Naive thymus-derived CD4-positive, alpha-beta T cell (primary cell): ENCODE measurements around the gene UBE2E3. TPM values are rescaled to one million over a fixed set of nuclear protein-coding genes. Genes with fewer than 3 reads are reported as not detected.

Experiments used
- ATAC-seq: fragments of 150-1000 bp; cut with Tn5 transposase; 2 replicates; pipeline ENCODE4 v1.10.0; 2021; ENCODE audit warnings: mild to moderate bottlenecking, moderate library complexity
- CTCF ChIA-PET: fragments of 350-600 bp; sonication (Branson Sonifier 250); formaldehyde crosslinking; loops from one replicate; lab custom pipeline; 2021; ENCODE audit warnings: antibody characterized with exemption; lab: Charles Lee
- POLR2A ChIA-PET: fragments of 350-600 bp; sonication (Branson Sonifier 250); formaldehyde crosslinking; loops from one replicate; lab custom pipeline; 2021; ENCODE audit warnings: antibody characterized with exemption, inconsistent platforms; lab: Charles Lee
- DNase-seq, 9 donors: peaks; one replicate each; pipeline versions ENCODE4 v3.0.0 to v3.0.0-alpha.2; 2020 to 2022; ENCODE audit warnings: mixed read lengths in 1 of 9
- H3K27ac ChIP-seq: one replicate; pipeline ENCODE4 v1.7.0; 2013; ENCODE audit warnings: mild to moderate bottlenecking, low read depth, low read length, moderate library complexity
- H3K27me3 ChIP-seq, 2 donors: one replicate each; pipeline ENCODE4 v1.7.0; 2013; ENCODE audit warnings: low read length in 2 of 2, mild to moderate bottlenecking in 2 of 2, moderate library complexity in 2 of 2; ENCODE audit not compliant: control insufficient read depth in 2 of 2, insufficient read depth in 2 of 2
- H3K36me3 ChIP-seq, 3 experiments: 1 replicate in 2 of 3; 2 replicates in 1 of 3; pipeline ENCODE4 v1.7.0; 2013; ENCODE audit warnings: low read length in 3 of 3, mild to moderate bottlenecking in 3 of 3, moderate library complexity in 1 of 3; ENCODE audit not compliant: insufficient read depth in 3 of 3, control insufficient read depth in 2 of 3
- H3K4me1 ChIP-seq, 2 donors: one replicate each; pipeline ENCODE4 v1.7.0; 2013; ENCODE audit warnings: low read length in 2 of 2, mild to moderate bottlenecking in 2 of 2, moderate library complexity in 1 of 2; ENCODE audit not compliant: control insufficient read depth in 2 of 2, insufficient read depth in 2 of 2
- H3K4me3 ChIP-seq: 2 replicates; pipeline ENCODE4 v1.7.0; 2013; ENCODE audit warnings: mild to moderate bottlenecking, low read length
- H3K9me3 ChIP-seq, 3 experiments: 1 replicate in 2 of 3; 2 replicates in 1 of 3; pipeline ENCODE4 v1.7.0; 2013; ENCODE audit warnings: low read length in 3 of 3; ENCODE audit not compliant: control insufficient read depth in 2 of 3
- H3K27ac Mint-ChIP-seq, 9 donors: one replicate each; pipeline ENCODE4 v1.8.0; 2020 to 2022; ENCODE audit warnings: mixed read lengths in 9 of 9, mild to moderate bottlenecking in 8 of 9, moderate library complexity in 5 of 9, inconsistent platforms in 2 of 9
- H3K27me3 Mint-ChIP-seq, 5 donors: one replicate each; pipeline ENCODE4 v1.8.0; 2021 to 2022; ENCODE audit warnings: mixed read lengths in 5 of 5, mild to moderate bottlenecking in 1 of 5
- H3K36me3 Mint-ChIP-seq, 5 donors: one replicate each; pipeline ENCODE4 v1.8.0; 2020 to 2022; ENCODE audit warnings: mixed read lengths in 5 of 5, mild to moderate bottlenecking in 3 of 5, inconsistent platforms in 1 of 5
- H3K4me1 Mint-ChIP-seq, 7 donors: one replicate each; pipeline ENCODE4 v1.8.0; 2020 to 2022; ENCODE audit warnings: mixed read lengths in 7 of 7, mild to moderate bottlenecking in 3 of 7, inconsistent platforms in 1 of 7
- H3K4me3 Mint-ChIP-seq, 10 donors: one replicate each; pipeline ENCODE4 v1.8.0; 2020 to 2022; ENCODE audit warnings: mild to moderate bottlenecking in 10 of 10, mixed read lengths in 10 of 10, moderate library complexity in 6 of 10, inconsistent platforms in 2 of 10
- H3K9me3 Mint-ChIP-seq, 11 donors: one replicate each; pipeline ENCODE4 v1.8.0; 2020 to 2022; ENCODE audit warnings: mixed read lengths in 11 of 11, mild to moderate bottlenecking in 4 of 11, inconsistent platforms in 1 of 11, moderate library complexity in 1 of 11
- intact Hi-C, 2 donors: fragments of 100-400 bp; cut with micrococcal nuclease; formaldehyde crosslinking; loops; one replicate each; pipeline ENCODE4 v1.15.1; 2023
- polyA plus RNA-seq, 2 donors: library from polyadenylated mRNA; unstranded; fragments of 300-500 nt; fragmentation: Illumina TruSeq; gene quantifications; one replicate each; pipeline ENCODE4 v1.2.3, GENCODE V29; 2021
- total RNA-seq, 6 experiments: library from RNA in 5 of 6; stranded (reverse) in 5 of 6; gene quantifications; 1 replicate in 5 of 6; 2 replicates in 1 of 6; pipeline ENCODE4 v1.2.3 and lab custom pipeline; 2021 to 2026

Gene UBE2E3
- total and polyA plus RNA-seq, 7 experiments from 2014 or later, result 21.7 to 62.3 (median 27.0) TPM

DNA sequence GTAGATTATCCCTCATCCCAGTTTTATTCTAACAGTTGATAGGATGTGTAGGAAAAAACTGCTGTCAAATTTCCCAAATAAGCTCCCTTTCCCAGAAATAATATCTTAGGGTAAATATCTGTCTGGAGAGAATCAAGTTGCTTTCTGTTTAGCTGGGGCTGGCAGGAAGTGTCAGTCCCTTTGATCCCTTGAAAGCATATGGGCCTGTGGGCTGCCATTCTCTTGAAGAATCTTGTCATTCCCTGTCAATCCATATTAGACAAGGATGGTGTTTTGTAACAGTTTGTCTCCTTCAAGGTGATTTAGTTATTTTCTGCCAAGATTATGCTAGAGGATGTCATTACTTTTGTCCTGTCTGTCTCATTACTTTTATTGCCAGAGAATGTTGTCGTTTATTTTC lies 37.1 kb upstream of the UBE2E3 start:
- no peaks in the 10 kb centered on the region for H3K27me3 ChIP-seq
- no peaks in the 10 kb centered on the region for H3K36me3 ChIP-seq
- POLR2A ChIA-PET, result no interaction called here
- Mint-ChIP-seq H3K4me1 (peaks cover 0 to 3% (median 0%) of the 10 kb centered on the region in 7 donors), H3K36me3 (peaks cover 0 to 4% (median 0%) of the 10 kb centered on the region in 5 donors), H3K4me3 (no peak overlapping the region), H3K9me3 (peaks cover 0 to 5% (median 0%) of the 10 kb centered on the region in 11 donors), H3K27ac (no peak overlapping the region), H3K27me3 (peaks cover 11 to 24% (median 16%) of the 10 kb centered on the region in 5 donors)
- DNase-seq, result no peak
- CTCF ChIA-PET, result no interaction called here
- H3K4me3 ChIP-seq, result no peak overlapping the region
- intact Hi-C loops, result no loop called here
- H3K27ac ChIP-seq, result no peak overlapping the region
- H3K9me3 ChIP-seq, result no peaks in the 10 kb centered on the region
- no peak for ATAC-seq
- no peaks in the 10 kb centered on the region for H3K4me1 ChIP-seq

DNA sequence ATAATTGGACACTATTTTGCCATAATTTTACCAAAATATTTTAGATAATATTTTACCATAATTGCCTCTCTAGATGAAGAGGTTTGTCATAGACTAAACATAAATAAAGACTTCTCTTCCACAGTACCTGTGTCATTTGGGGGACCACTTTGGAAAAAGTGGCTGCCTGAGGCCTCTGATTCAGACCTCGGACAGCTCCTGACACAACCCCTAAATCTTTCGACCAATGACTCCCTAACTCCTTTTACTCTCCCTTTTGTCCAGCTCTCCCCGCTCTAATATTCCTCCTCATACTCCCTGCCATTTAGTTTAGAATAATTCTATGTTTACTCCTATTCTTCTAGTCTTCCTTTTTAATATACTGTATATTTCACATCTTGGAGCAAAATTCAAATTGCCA lies 36.0 kb upstream of the UBE2E3 start:
- H3K27me3 ChIP-seq, result no peaks in the 10 kb centered on the region
- Mint-ChIP-seq H3K4me1 (no peaks in the 10 kb centered on the region), H3K27me3 (peaks cover 13 to 23% (median 16%) of the 10 kb centered on the region in 5 donors), H3K27ac (no peak overlapping the region), H3K9me3 (peaks cover 0 to 3% (median 0%) of the 10 kb centered on the region in 11 donors), H3K36me3 (peaks cover 0 to 4% (median 0%) of the 10 kb centered on the region in 5 donors), H3K4me3 (no peak overlapping the region)
- no peaks in the 10 kb centered on the region for H3K36me3 ChIP-seq
- ChIA-PET CTCF (no interaction called here), POLR2A (no interaction called here)
- H3K9me3 ChIP-seq, result no peaks in the 10 kb centered on the region
- no peak overlapping the region for H3K27ac ChIP-seq
- H3K4me3 ChIP-seq, result no peak overlapping the region
- intact Hi-C loops, result no loop called here
- ATAC-seq (no peak), DNase-seq (no peak)
- H3K4me1 ChIP-seq, result no peaks in the 10 kb centered on the region

DNA sequence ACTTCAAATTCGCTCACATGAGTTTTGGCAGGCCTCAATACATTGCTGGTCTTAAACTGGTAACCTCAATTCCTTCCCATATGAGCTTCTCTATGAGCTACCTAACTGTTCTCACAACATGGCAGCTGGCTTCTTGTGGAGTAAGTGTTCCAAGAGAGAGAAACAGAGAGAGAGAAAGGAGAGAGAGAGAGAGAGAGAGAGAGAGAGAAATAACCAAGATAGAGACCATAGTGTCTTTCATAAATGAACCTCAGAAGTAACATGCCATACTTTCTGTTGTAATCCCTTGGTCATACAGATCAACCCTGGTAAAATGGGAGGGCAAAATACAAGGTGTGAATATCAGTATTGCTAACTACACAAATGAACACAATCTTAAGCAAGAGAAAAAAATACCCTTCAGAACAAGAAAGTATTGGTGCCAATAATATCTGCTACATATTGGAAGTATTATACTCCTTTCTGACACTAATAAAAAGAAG lies 33.2 kb upstream of the UBE2E3 start:
- Histone ChIP-seq H3K4me1 (no peaks in the 10 kb centered on the region), H3K36me3 (no peaks in the 10 kb centered on the region), H3K27ac (no peak overlapping the region), H3K27me3 (no peaks in the 10 kb centered on the region), H3K9me3 (no peaks in the 10 kb centered on the region), H3K4me3 (no peak overlapping the region)
- H3K4me1 Mint-ChIP-seq, result no peaks in the 10 kb centered on the region
- H3K9me3 Mint-ChIP-seq, result no peaks in the 10 kb centered on the region
- DNase-seq, result no peak
- H3K27me3 Mint-ChIP-seq, result peaks cover 20 to 35% (median 23%) of the 10 kb centered on the region in 5 donors
- ATAC-seq, result no peak
- ChIA-PET POLR2A (interaction anchor here (0.5 kb wide), 1 partner anchor 32 kb away, joined by 3 read pairs; no protein-coding TSS in a partner anchor), CTCF (interaction anchor here (0.8 kb wide), 1 partner anchor 33 kb away, joined by 3 read pairs; the partner anchor contains the start of gene UBE2E3)
- no peak overlapping the region for H3K4me3 Mint-ChIP-seq
- no peaks in the 10 kb centered on the region for H3K36me3 Mint-ChIP-seq
- intact Hi-C loops, result no loop called here
- H3K27ac Mint-ChIP-seq, result no peak overlapping the region

DNA sequence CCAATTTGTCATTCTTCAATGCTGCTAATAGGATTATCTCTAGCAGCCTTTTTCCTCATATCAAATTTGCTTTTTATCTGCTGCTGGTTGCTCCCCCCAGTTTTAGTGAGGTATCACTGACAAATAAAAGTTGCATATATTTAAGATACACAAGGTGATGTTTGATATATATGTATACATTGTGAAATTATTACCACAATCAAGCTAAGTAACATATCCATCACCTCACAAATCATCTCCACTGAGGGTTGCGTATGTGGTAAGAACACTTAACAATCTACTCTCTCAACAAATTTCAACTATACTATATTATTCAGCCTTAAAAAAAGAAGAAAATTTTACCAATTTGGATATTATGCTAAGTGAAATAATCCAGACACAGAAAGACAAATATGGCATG lies 30.5 kb upstream of the UBE2E3 start:
- ChIA-PET CTCF (no interaction called here), POLR2A (no interaction called here)
- Histone ChIP-seq H3K27ac (no peak overlapping the region), H3K4me1 (no peaks in the 10 kb centered on the region), H3K27me3 (no peaks in the 10 kb centered on the region), H3K9me3 (no peaks in the 10 kb centered on the region), H3K4me3 (no peak overlapping the region), H3K36me3 (no peaks in the 10 kb centered on the region)
- DNase-seq (no peak), ATAC-seq (no peak)
- Mint-ChIP-seq H3K27ac (no peak overlapping the region), H3K36me3 (no peaks in the 10 kb centered on the region), H3K4me3 (no peak overlapping the region), H3K9me3 (no peaks in the 10 kb centered on the region), H3K27me3 (peaks cover 20 to 47% (median 36%) of the 10 kb centered on the region in 5 donors), H3K4me1 (no peaks in the 10 kb centered on the region)
- intact Hi-C loops, result no loop called here

DNA sequence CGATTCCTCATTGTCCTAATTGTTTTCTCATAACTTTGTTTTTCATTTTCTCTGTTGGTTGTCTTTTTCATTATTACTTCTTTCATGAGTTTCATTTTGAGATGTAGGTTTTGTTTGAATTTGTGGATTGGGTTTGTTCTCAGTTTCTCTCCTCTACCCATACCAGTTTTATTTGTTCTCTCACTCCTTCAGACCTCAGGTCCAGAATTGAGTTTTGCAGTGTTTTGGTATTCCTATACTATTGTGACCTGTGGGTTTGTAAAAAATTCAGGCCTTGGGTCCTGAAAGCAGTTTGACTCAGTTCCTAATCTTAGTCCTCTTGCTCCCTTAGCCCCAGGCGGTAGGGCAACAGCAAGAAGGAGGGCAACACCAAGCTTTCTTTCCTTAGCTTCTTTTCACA lies 28.3 kb upstream of the UBE2E3 start:
- intact Hi-C loops, result no loop called here
- no peaks in the 10 kb centered on the region for H3K4me1 ChIP-seq
- Mint-ChIP-seq H3K27me3 (peaks cover 16 to 47% (median 36%) of the 10 kb centered on the region in 5 donors), H3K27ac (no peak overlapping the region), H3K4me1 (no peaks in the 10 kb centered on the region), H3K9me3 (no peaks in the 10 kb centered on the region), H3K4me3 (no peak overlapping the region), H3K36me3 (no peaks in the 10 kb centered on the region)
- CTCF ChIA-PET, result no interaction called here
- H3K36me3 ChIP-seq, result no peaks in the 10 kb centered on the region
- no peaks in the 10 kb centered on the region for H3K27me3 ChIP-seq
- H3K27ac ChIP-seq, result no peak overlapping the region
- POLR2A ChIA-PET, result interaction anchor here (1.3 kb wide), 1 partner anchor 28 kb away, joined by 4 read pairs; the partner anchor contains the start of gene UBE2E3
- no peak for ATAC-seq
- DNase-seq, result no peak
- no peaks in the 10 kb centered on the region for H3K9me3 ChIP-seq
- H3K4me3 ChIP-seq, result no peak overlapping the region

DNA sequence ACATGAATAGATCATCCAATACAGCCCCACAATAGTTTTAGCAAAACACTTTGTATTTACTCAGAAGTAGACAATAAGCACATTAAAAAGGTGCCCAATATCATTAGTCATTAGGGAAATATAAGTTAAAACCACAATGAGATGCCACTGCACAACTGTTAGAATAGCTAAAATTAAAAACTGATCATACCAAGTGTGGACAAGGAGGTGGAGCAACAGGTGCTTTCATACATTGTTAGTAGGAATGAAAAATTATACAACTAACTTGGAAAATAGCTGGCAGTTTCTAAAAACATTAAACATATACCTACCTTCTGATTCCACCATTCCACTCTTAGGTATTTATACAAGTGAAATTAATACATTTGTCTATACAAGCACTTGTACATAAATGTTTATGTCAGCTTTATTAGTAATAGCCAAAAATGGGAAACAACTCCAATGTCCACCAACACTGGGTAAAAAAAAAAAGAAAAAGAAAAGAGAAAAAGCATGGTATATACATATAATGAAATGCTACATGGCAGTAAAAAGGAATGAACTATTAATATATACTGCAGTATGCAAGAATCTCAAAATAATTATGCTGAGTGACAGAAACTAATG lies 27.6 kb upstream of the UBE2E3 start:
- peaks cover 13 to 47% (median 40%) of the 10 kb centered on the region in 5 donors for H3K27me3 Mint-ChIP-seq
- no peaks in the 10 kb centered on the region for H3K4me1 Mint-ChIP-seq
- Histone ChIP-seq H3K9me3 (no peaks in the 10 kb centered on the region), H3K36me3 (no peaks in the 10 kb centered on the region), H3K27me3 (no peaks in the 10 kb centered on the region), H3K4me1 (no peaks in the 10 kb centered on the region), H3K27ac (no peak overlapping the region), H3K4me3 (no peak overlapping the region)
- H3K9me3 Mint-ChIP-seq, result no peaks in the 10 kb centered on the region
- no peak overlapping the region for H3K4me3 Mint-ChIP-seq
- H3K27ac Mint-ChIP-seq, result no peak overlapping the region
- no peaks in the 10 kb centered on the region for H3K36me3 Mint-ChIP-seq
- CTCF ChIA-PET, result no interaction called here
- POLR2A ChIA-PET, result interaction anchor here (1.3 kb wide), 1 partner anchor 27 kb away, joined by 4 read pairs; the partner anchor contains the start of gene UBE2E3
- ATAC-seq (no peak), DNase-seq (no peak)
- intact Hi-C loops, result no loop called here

DNA sequence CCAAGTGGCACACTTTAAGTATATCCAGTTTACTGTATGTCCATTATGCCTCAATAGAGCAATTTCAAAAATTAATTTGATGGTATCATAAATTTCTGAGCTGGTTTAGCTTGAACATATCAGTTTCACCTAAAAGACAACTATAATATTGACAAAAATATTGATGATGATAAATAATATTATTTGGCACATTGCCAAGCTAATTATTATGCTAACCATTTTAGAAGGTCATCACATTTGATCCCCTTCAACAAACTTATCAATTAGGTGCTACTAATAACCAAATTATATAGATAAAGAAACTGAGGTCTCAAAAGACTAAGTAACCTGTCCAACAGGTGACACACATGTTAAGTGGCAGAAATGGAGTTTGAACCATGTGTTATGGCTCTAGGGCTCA lies 26.9 kb upstream of the UBE2E3 start:
- no peak for DNase-seq
- ChIA-PET POLR2A (no interaction called here), CTCF (no interaction called here)
- Mint-ChIP-seq H3K4me3 (no peak overlapping the region), H3K4me1 (no peaks in the 10 kb centered on the region), H3K9me3 (no peaks in the 10 kb centered on the region), H3K36me3 (no peaks in the 10 kb centered on the region), H3K27ac (no peak overlapping the region), H3K27me3 (peaks cover 10 to 45% (median 41%) of the 10 kb centered on the region in 5 donors)
- no peak for ATAC-seq
- Histone ChIP-seq H3K9me3 (no peaks in the 10 kb centered on the region), H3K4me1 (no peaks in the 10 kb centered on the region), H3K27ac (no peak overlapping the region), H3K4me3 (no peak overlapping the region), H3K36me3 (no peaks in the 10 kb centered on the region), H3K27me3 (no peaks in the 10 kb centered on the region)
- intact Hi-C loops, result no loop called here
